GM18951 (cell line): ENCODE results near the gene ZBTB16.

ENCODE experiments used
- POLR2A ChIP-seq: IDR thresholded peaks from 4 replicates; pipeline ENCODE4 v1.6.1; 2011; ENCODE audit warnings: mild to moderate bottlenecking; ENCODE audit not compliant: insufficient read length, insufficient read depth; ENCODE audit errors: extremely low read depth
- in situ Hi-C: fragments of 300-500 bp; cut with MboI; formaldehyde crosslinking; loops from one replicate; pipeline ENCODE4 v1.12.0; 2022; ENCODE audit warnings: low sequenced_read_pairs, mixed read lengths, inconsistent platforms; ENCODE audit not compliant: unreplicated experiment

Gene ZBTB16

GRCh38 chr11:114059278-114059983, at the start of gene ZBTB16:
Gene ZBTB16 (plus strand): TSS chr11:114059711. CDS start chr11:114063301, 3,590 bp downstream.
- in situ Hi-C loops: no loop called here
- TF ChIP-seq POLR2A: no peak

GRCh38 chr11:114010931-114011330, 48.6 kb upstream of the ZBTB16 start:
- in situ Hi-C loops: no loop called here
- TF ChIP-seq POLR2A: no peak

- no peak for TF ChIP-seq POLR2A
- in situ Hi-C loops: no loop called here
Measured at GRCh38 chr11:114011443-114011842, 48.1 kb upstream of the ZBTB16 start.

- no peak for TF ChIP-seq POLR2A
- in situ Hi-C loops: no loop called here
Measured at GRCh38 chr11:114015117-114015516, 44.4 kb upstream of the ZBTB16 start.

- in situ Hi-C loops: no loop called here
- no peak for TF ChIP-seq POLR2A
Measured at GRCh38 chr11:114016986-114017385, 42.5 kb upstream of the ZBTB16 start.

GRCh38 chr11:114017723-114018122, 41.8 kb upstream of the ZBTB16 start:
- in situ Hi-C loops: no loop called here
- no peak for TF ChIP-seq POLR2A

- in situ Hi-C loops: no loop called here
- TF ChIP-seq POLR2A: no peak
Measured at GRCh38 chr11:114019046-114019445, 40.5 kb upstream of the ZBTB16 start.

GRCh38 chr11:114019574-114019973, 39.9 kb upstream of the ZBTB16 start:
- in situ Hi-C loops: no loop called here
- no peak for TF ChIP-seq POLR2A

GRCh38 chr11:114025329-114025907, 34.1 kb upstream of the ZBTB16 start:
- in situ Hi-C loops: no loop called here
- no peak for TF ChIP-seq POLR2A

- in situ Hi-C loops: no loop called here
- TF ChIP-seq POLR2A: no peak
Measured at GRCh38 chr11:114026355-114026754, 33.2 kb upstream of the ZBTB16 start.

GRCh38 chr11:114027391-114027790, 32.1 kb upstream of the ZBTB16 start:
- TF ChIP-seq POLR2A: no peak
- in situ Hi-C loops: no loop called here

GRCh38 chr11:114027926-114028325, 31.6 kb upstream of the ZBTB16 start:
- in situ Hi-C loops: no loop called here
- no peak for TF ChIP-seq POLR2A

- in situ Hi-C loops: no loop called here
- no peak for TF ChIP-seq POLR2A
Measured at GRCh38 chr11:114031246-114031966, 28.1 kb upstream of the ZBTB16 start.

- no peak for TF ChIP-seq POLR2A
- in situ Hi-C loops: no loop called here
Measured at GRCh38 chr11:114031967-114032320, 27.6 kb upstream of the ZBTB16 start.

GRCh38 chr11:114033066-114033465, 26.4 kb upstream of the ZBTB16 start:
- no peak for TF ChIP-seq POLR2A
- in situ Hi-C loops: no loop called here
